Middle frontal gyrus (tissue), 1 donor: Measurements from ENCODE around the gene MED22.
"Not testable (repeated sequence)": the region's sequence is repeated elsewhere in the genome, so short reads cannot be mapped to it uniquely, and the experiment has no call there.

Experiments
- DNase-seq: peaks from one replicate; pipeline ENCODE4 v3.0.0-alpha.2; 2015; ENCODE audit warnings: low spot score; ENCODE audit errors: extremely low spot score

MED22 gene

GRCh38 chr9:133377280-133377679 is 29.3 kb upstream of the MED22 start:
- DNase-seq = not testable (repeated sequence)

- peak; percentile 93 for DNase-seq
Measured at GRCh38 chr9:133375724-133376654, 28.1 kb upstream of the MED22 start, which contains the start of the genes STKLD1 and SURF4. Gene STKLD1, plus strand, starts transcription at chr9:133376366. Its CDS starts 108 bp downstream, at chr9:133376474. Gene SURF4, minus strand, starts transcription at chr9:133376060. Its CDS starts 91 bp downstream, at chr9:133375969.

- DNase-seq = no peak
Measured at GRCh38 chr9:133375116-133375723, 27.3 kb upstream of the MED22 start.

GRCh38 chr9:133374612-133375115 is 26.7 kb upstream of the MED22 start:
- no peak for DNase-seq

GRCh38 chr9:133372144-133372543 is 24.2 kb upstream of the MED22 start:
- no peak for DNase-seq

GRCh38 chr9:133371261-133371711 is 23.4 kb upstream of the MED22 start:
- no peak for DNase-seq

GRCh38 chr9:133370685-133371084 is 22.8 kb upstream of the MED22 start:
- no peak for DNase-seq

- DNase-seq = no peak
Measured at GRCh38 chr9:133369933-133370332, 22.0 kb upstream of the MED22 start.

- no peak for DNase-seq
Measured at GRCh38 chr9:133369422-133369821, 21.5 kb upstream of the MED22 start.

- no peak for DNase-seq
Measured at GRCh38 chr9:133368249-133368881, 20.4 kb upstream of the MED22 start.

- DNase-seq = no peak
Measured at GRCh38 chr9:133367778-133368177, 19.8 kb upstream of the MED22 start.

GRCh38 chr9:133367221-133367620 is 19.3 kb upstream of the MED22 start:
- no peak for DNase-seq

GRCh38 chr9:133366435-133366834 is 18.5 kb upstream of the MED22 start:
- DNase-seq = no peak

- no peak for DNase-seq
Measured at GRCh38 chr9:133362359-133363044, 14.6 kb upstream of the MED22 start.

- DNase-seq = no peak
Measured at GRCh38 chr9:133361507-133362092, 13.7 kb upstream of the MED22 start.

GRCh38 chr9:133360400-133361393 is 12.8 kb upstream of the MED22 start:
- DNase-seq = no peak

GRCh38 chr9:133359399-133360175 is 11.7 kb upstream of the MED22 start:
- DNase-seq = no peak

- no peak for DNase-seq
Measured at GRCh38 chr9:133357656-133358055, 9.7 kb upstream of the MED22 start.
